ENCODE results near the gene CCL5.

CCL5 gene

DNA sequence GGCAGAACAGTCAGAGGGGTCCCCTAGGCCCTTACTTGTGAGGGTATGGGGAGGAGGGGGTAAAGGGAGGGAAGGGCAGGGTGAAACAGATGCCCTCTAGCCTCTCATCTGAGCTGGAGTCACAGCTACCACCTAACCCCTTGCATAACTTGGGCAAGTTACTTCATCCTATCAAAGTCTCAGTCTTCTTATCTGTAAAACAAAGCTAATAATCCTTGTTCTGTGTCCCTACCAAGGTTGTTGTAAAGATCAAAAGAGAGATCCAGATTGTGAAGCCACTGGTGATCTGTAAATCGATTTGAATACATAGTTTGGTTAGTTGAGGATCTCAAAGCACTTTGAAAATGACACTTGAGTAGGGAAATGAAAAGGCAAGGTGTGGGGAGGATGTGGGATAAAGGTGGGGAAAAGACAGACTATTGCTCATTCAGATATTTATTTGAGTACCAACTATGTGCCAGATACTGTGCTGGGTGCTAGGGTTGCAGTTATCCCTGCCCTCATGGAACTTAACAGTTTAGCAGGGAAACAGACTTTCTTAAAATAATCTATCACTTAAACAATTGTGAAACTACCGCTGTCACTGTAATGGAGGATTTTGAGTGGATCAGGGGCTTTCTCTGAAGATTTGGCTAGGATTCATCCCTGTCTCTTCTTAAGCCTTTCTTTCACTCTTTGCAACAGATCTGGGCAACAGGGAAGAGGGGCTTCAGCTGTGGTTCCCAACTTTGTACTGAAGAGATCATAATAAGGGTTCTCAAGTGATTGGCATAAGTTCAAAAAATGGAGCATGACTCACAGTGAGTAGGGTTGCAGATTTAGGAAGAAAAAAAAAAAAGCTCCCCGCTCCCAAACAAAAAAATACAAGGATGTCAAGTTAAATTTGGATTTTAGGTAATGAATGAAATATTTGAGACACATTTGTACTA, 14.5 kb downstream of the CCL5 start:
- no peak for DNase-seq

DNA sequence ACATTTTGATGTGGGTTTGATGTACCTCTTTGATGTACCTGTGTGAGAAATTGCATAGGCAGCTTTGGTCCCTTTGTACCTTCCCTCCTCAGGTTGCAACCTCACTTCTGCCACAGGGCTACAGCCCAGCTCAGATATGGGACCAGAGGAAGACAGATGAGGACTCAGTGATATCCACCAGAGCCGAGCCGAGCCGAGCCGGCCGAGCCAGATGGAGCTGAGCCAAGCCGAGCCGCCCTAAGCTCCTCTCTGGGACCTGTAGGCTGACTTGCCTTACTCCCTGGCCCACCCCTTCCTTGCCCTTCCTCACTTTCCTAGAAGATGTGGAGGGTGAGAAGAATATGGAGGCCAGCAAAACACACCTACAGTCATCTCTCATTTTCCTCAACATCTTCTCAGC, 15.3 kb downstream of the CCL5 start:
- DNase-seq: no peak

- no peak for DNase-seq
Observed at GRCh38 chr17:35856603-35857002, 23.6 kb downstream of the CCL5 start.

GRCh38 chr17:35855965-35856364, 24.2 kb downstream of the CCL5 start:
- DNase-seq: no peak

- DNase-seq: peak; percentile 17
Observed at GRCh38 chr17:35849469-35850348, 30.5 kb downstream of the CCL5 start.

- no peak for DNase-seq
Observed at GRCh38 chr17:35847633-35848373, 32.4 kb downstream of the CCL5 start.

- DNase-seq: no peak
Observed at GRCh38 chr17:35847006-35847405, 33.2 kb downstream of the CCL5 start.

DNA sequence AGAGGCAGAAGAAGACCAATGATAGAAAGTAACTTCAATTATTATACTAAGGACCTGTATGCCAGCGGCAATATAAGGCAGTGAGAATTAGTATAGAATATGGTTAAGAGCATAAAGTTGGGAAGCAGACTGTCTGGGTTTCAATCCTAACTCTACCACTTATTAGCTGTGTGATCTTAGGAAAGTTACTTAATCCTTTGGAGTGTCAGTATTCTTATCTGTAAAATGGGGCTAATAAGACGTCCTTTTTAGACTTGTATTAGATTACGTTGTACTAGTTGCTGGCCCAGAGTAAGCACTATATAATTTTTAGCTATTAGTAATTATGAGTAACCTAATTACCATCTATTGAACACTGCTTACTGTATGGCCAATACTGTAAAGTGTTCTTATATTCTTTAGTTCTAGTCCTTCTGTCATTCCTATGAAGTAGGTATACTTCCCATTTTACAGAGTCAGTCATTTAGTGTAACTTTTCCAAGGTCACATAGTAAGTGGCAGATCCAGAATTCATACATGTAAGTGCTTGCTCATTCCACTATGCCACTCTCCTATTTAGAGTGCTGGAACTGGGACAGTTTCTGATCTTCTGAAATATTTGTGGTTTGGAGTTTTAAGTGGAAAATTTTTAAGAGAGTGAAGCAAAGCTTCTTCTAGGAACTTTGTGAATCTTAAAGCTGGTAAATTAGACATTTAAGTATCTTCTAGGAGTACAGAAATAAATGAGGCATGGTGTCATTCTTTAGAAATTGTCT, 33.9 kb downstream of the CCL5 start:
- DNase-seq: no peak

DNA sequence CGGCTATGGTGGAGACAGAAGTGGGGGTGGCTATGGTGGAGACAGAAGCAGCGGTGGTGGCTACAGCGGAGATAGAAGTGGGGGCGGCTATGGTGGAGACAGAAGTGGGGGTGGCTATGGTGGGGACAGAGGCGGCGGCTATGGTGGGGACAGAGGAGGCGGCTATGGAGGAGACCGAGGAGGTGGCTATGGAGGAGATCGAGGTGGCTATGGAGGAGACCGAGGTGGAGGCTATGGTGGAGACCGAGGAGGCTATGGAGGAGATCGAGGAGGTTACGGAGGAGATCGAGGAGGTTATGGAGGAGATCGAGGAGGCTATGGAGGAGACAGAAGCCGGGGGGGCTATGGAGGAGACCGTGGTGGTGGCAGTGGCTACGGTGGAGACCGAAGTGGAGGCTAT, 35.6 kb downstream of the CCL5 start:
- no peak for DNase-seq

- no peak for DNase-seq
Observed at GRCh38 chr17:35843698-35844097, 36.5 kb downstream of the CCL5 start.

GRCh38 chr17:35842239-35842638, 37.9 kb downstream of the CCL5 start:
- no peak for DNase-seq

GRCh38 chr17:35841505-35841904, 38.7 kb downstream of the CCL5 start:
- no peak for DNase-seq

GRCh38 chr17:35841101-35841500, 39.1 kb downstream of the CCL5 start:
- no peak for DNase-seq

GRCh38 chr17:35825206-35825605, 55.0 kb downstream of the CCL5 start:
- no peak for DNase-seq

Data from NCI-H510A (cell line).